ENCODE results near the gene MKS1. TPM values are rescaled to one million over a fixed set of nuclear protein-coding genes. Genes with fewer than 3 reads are reported as not detected.

MKS1 gene
- total RNA-seq, 1 donor from 2014 or later = 18.8 TPM

- no peak overlapping the region for H3K4me3 Mint-ChIP-seq
- H3K27me3 Mint-ChIP-seq (ENCODE audit: insufficient read depth) = peaks cover 11% of the 10 kb centered on the region
- H3K9me3 Mint-ChIP-seq = no peaks in the 10 kb centered on the region
- DNase-seq (ENCODE audit: low spot score) = no peak
- no peaks in the 10 kb centered on the region for H3K36me3 Mint-ChIP-seq (ENCODE audit: low read depth)
- intact Hi-C loops (cut with micrococcal nuclease) = no loop called here
- H3K27ac Mint-ChIP-seq = no peak overlapping the region
- H3K4me1 Mint-ChIP-seq (ENCODE audit: low read depth) = peaks cover 5% of the 10 kb centered on the region
These were observed 29.5 kb downstream of the MKS1 start for GRCh38 chr17:58189436-58190146.

- peaks cover 5% of the 10 kb centered on the region for H3K4me1 Mint-ChIP-seq (ENCODE audit: low read depth)
- intact Hi-C loops (cut with micrococcal nuclease) = no loop called here
- H3K27me3 Mint-ChIP-seq (ENCODE audit: insufficient read depth) = peaks cover 11% of the 10 kb centered on the region
- no peaks in the 10 kb centered on the region for H3K9me3 Mint-ChIP-seq
- H3K27ac Mint-ChIP-seq = no peak overlapping the region
- H3K36me3 Mint-ChIP-seq (ENCODE audit: low read depth) = no peaks in the 10 kb centered on the region
- DNase-seq (ENCODE audit: low spot score) = no peak
- H3K4me3 Mint-ChIP-seq = no peak overlapping the region
These were observed 31.4 kb downstream of the MKS1 start for GRCh38 chr17:58187675-58188074.

GRCh38 chr17:58187063-58187462 lies 32.0 kb downstream of the MKS1 start:
- no peak overlapping the region for H3K27ac Mint-ChIP-seq
- intact Hi-C loops (cut with micrococcal nuclease) = no loop called here
- DNase-seq (ENCODE audit: low spot score) = no peak
- no peaks in the 10 kb centered on the region for H3K36me3 Mint-ChIP-seq (ENCODE audit: low read depth)
- no peak overlapping the region for H3K4me3 Mint-ChIP-seq
- H3K4me1 Mint-ChIP-seq (ENCODE audit: low read depth) = peaks cover 5% of the 10 kb centered on the region
- H3K27me3 Mint-ChIP-seq (ENCODE audit: insufficient read depth) = peaks cover 11% of the 10 kb centered on the region
- no peaks in the 10 kb centered on the region for H3K9me3 Mint-ChIP-seq

- Mint-ChIP-seq H3K27me3 (ENCODE audit: insufficient read depth) (peaks cover 11% of the 10 kb centered on the region), H3K27ac (no peak overlapping the region), H3K36me3 (ENCODE audit: low read depth) (no peaks in the 10 kb centered on the region), H3K9me3 (no peaks in the 10 kb centered on the region), H3K4me3 (no peak overlapping the region), H3K4me1 (ENCODE audit: low read depth) (peaks cover 5% of the 10 kb centered on the region)
- intact Hi-C loops (cut with micrococcal nuclease) = no loop called here
- DNase-seq (ENCODE audit: low spot score) = no peak
These were observed 32.5 kb downstream of the MKS1 start for GRCh38 chr17:58186591-58186990.

GRCh38 chr17:58184986-58185761 lies 33.9 kb downstream of the MKS1 start:
- intact Hi-C loops (cut with micrococcal nuclease) = no loop called here
- no peak overlapping the region for H3K4me3 Mint-ChIP-seq
- H3K4me1 Mint-ChIP-seq (ENCODE audit: low read depth) = peaks cover 5% of the 10 kb centered on the region
- no peak for DNase-seq (ENCODE audit: low spot score)
- H3K9me3 Mint-ChIP-seq = no peaks in the 10 kb centered on the region
- H3K27ac Mint-ChIP-seq = no peak overlapping the region
- no peaks in the 10 kb centered on the region for H3K36me3 Mint-ChIP-seq (ENCODE audit: low read depth)
- H3K27me3 Mint-ChIP-seq (ENCODE audit: insufficient read depth) = peaks cover 3% of the 10 kb centered on the region

GRCh38 chr17:58184308-58184985 lies 34.6 kb downstream of the MKS1 start:
- Mint-ChIP-seq H3K27ac (no peak overlapping the region), H3K4me1 (ENCODE audit: low read depth) (peaks cover 5% of the 10 kb centered on the region), H3K9me3 (no peaks in the 10 kb centered on the region), H3K27me3 (ENCODE audit: insufficient read depth) (peaks cover 3% of the 10 kb centered on the region), H3K36me3 (ENCODE audit: low read depth) (no peaks in the 10 kb centered on the region), H3K4me3 (no peak overlapping the region)
- no peak for DNase-seq (ENCODE audit: low spot score)
- intact Hi-C loops (cut with micrococcal nuclease) = no loop called here

GRCh38 chr17:58183514-58183913 lies 35.5 kb downstream of the MKS1 start:
- intact Hi-C loops (cut with micrococcal nuclease) = no loop called here
- no peak for DNase-seq (ENCODE audit: low spot score)
- Mint-ChIP-seq H3K36me3 (ENCODE audit: low read depth) (no peaks in the 10 kb centered on the region), H3K9me3 (no peaks in the 10 kb centered on the region), H3K4me3 (no peak overlapping the region), H3K4me1 (ENCODE audit: low read depth) (peaks cover 5% of the 10 kb centered on the region), H3K27ac (no peak overlapping the region), H3K27me3 (ENCODE audit: insufficient read depth) (peaks cover 3% of the 10 kb centered on the region)

GRCh38 chr17:58181796-58182195 lies 37.3 kb downstream of the MKS1 start:
- H3K9me3 Mint-ChIP-seq = no peaks in the 10 kb centered on the region
- H3K36me3 Mint-ChIP-seq (ENCODE audit: low read depth) = no peaks in the 10 kb centered on the region
- H3K4me1 Mint-ChIP-seq (ENCODE audit: low read depth) = peaks cover 5% of the 10 kb centered on the region
- no peak for DNase-seq (ENCODE audit: low spot score)
- intact Hi-C loops (cut with micrococcal nuclease) = no loop called here
- H3K27me3 Mint-ChIP-seq (ENCODE audit: insufficient read depth) = peaks cover 3% of the 10 kb centered on the region
- H3K4me3 Mint-ChIP-seq = no peak overlapping the region
- H3K27ac Mint-ChIP-seq = no peak overlapping the region

GRCh38 chr17:58176200-58176599 lies 42.9 kb downstream of the MKS1 start:
- Mint-ChIP-seq H3K36me3 (ENCODE audit: low read depth) (no peaks in the 10 kb centered on the region), H3K27ac (no peak overlapping the region), H3K4me3 (no peak overlapping the region), H3K27me3 (ENCODE audit: insufficient read depth) (peaks cover 3% of the 10 kb centered on the region), H3K4me1 (ENCODE audit: low read depth) (peaks cover 16% of the 10 kb centered on the region), H3K9me3 (no peaks in the 10 kb centered on the region)
- intact Hi-C loops (cut with micrococcal nuclease) = loop anchor here (10.0 kb wide), 1 partner anchor 281 kb away; no protein-coding TSS in a partner anchor
- no peak for DNase-seq (ENCODE audit: low spot score)

GRCh38 chr17:58174871-58175270 lies 44.2 kb downstream of the MKS1 start:
- no peak for DNase-seq (ENCODE audit: low spot score)
- Mint-ChIP-seq H3K27ac (no peak overlapping the region), H3K27me3 (ENCODE audit: insufficient read depth) (no peaks in the 10 kb centered on the region), H3K36me3 (ENCODE audit: low read depth) (no peaks in the 10 kb centered on the region), H3K9me3 (no peaks in the 10 kb centered on the region), H3K4me1 (ENCODE audit: low read depth) (peaks cover 28% of the 10 kb centered on the region), H3K4me3 (no peak overlapping the region)
- intact Hi-C loops (cut with micrococcal nuclease) = loop anchor here (5.0 to 10.0 kb wide), 2 partner anchors 168 to 280 kb away; partner anchors contain the start of gene SRSF1

- no peaks in the 10 kb centered on the region for H3K36me3 Mint-ChIP-seq (ENCODE audit: low read depth)
- no peaks in the 10 kb centered on the region for H3K9me3 Mint-ChIP-seq
- intact Hi-C loops (cut with micrococcal nuclease) = loop anchor here (1.0 to 10.0 kb wide), 3 partner anchors 50 to 278 kb away; partner anchors contain the start of gene SRSF1
- H3K4me3 Mint-ChIP-seq = no peak overlapping the region
- peaks cover 33% of the 10 kb centered on the region for H3K4me1 Mint-ChIP-seq (ENCODE audit: low read depth)
- H3K27me3 Mint-ChIP-seq (ENCODE audit: insufficient read depth) = peaks cover 6% of the 10 kb centered on the region
- no peak overlapping the region for H3K27ac Mint-ChIP-seq
- DNase-seq (ENCODE audit: low spot score) = peak; percentile 38
These were observed 46.5 kb downstream of the MKS1 start for GRCh38 chr17:58172369-58173071.

- intact Hi-C loops (cut with micrococcal nuclease) = loop anchor here (5.0 to 10.0 kb wide), 2 partner anchors 163 to 276 kb away; partner anchors contain the start of gene SRSF1
- peaks cover 33% of the 10 kb centered on the region for H3K4me1 Mint-ChIP-seq (ENCODE audit: low read depth)
- H3K4me3 Mint-ChIP-seq = peak overlapping the region; percentile 23
- no peak for DNase-seq (ENCODE audit: low spot score)
- peak overlapping the region; percentile 32 for H3K27ac Mint-ChIP-seq
- no peaks in the 10 kb centered on the region for H3K36me3 Mint-ChIP-seq (ENCODE audit: low read depth)
- peaks cover 18% of the 10 kb centered on the region for H3K27me3 Mint-ChIP-seq (ENCODE audit: insufficient read depth)
- H3K9me3 Mint-ChIP-seq = no peaks in the 10 kb centered on the region
These were observed 48.4 kb downstream of the MKS1 start for GRCh38 chr17:58170622-58171021.
